ENCODE data around the gene CD99L2. TPM values are rescaled to one million over a fixed set of nuclear protein-coding genes. Genes with fewer than 3 reads are reported as not detected.

CD99L2 gene
- total RNA-seq, 2 donors from 2014 or later: 66.0 to 72.0 TPM

DNA sequence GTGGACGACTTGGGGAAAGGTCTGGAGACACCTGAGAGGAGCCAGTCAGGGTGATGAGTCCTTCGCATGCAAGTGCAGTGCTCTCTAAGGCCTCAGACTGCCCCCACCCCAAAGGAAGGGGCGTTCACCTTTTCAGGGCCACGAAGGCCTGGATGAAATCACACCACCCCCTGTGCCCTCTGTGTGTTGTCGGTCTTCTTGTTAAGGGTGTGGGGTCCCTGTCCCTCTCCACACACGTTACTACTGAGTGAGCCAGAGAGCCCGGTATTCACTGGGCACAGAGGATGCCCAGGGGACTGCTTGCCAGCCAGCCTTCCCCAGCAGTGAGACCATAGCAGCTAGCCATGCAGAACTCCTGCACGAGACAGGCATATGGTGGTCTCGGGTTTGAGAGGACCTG lies 133.2 kb downstream of the CD99L2 start:
- TF ChIP-seq, protein P1, sequence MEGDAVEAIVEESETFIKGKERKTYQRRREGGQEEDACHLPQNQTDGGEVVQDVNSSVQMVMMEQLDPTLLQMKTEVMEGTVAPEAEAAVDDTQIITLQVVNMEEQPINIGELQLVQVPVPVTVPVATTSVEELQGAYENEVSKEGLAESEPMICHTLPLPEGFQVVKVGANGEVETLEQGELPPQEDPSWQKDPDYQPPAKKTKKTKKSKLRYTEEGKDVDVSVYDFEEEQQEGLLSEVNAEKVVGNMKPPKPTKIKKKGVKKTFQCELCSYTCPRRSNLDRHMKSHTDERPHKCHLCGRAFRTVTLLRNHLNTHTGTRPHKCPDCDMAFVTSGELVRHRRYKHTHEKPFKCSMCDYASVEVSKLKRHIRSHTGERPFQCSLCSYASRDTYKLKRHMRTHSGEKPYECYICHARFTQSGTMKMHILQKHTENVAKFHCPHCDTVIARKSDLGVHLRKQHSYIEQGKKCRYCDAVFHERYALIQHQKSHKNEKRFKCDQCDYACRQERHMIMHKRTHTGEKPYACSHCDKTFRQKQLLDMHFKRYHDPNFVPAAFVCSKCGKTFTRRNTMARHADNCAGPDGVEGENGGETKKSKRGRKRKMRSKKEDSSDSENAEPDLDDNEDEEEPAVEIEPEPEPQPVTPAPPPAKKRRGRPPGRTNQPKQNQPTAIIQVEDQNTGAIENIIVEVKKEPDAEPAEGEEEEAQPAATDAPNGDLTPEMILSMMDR (IDR thresholded peaks at IDR 0.05): no peak
- Histone ChIP-seq H3K27ac (no peak overlapping the region), H3K27me3 (no peaks in the 10 kb centered on the region), H3K4me1 (peaks cover 0 to 9% of the 10 kb centered on the region in 2 donors), H3K36me3 (no peaks in the 10 kb centered on the region), H3K9me3 (no peaks in the 10 kb centered on the region), H3K4me3 (no peak overlapping the region)
- no peak for DNase-seq (ENCODE audit: low spot score)

DNA sequence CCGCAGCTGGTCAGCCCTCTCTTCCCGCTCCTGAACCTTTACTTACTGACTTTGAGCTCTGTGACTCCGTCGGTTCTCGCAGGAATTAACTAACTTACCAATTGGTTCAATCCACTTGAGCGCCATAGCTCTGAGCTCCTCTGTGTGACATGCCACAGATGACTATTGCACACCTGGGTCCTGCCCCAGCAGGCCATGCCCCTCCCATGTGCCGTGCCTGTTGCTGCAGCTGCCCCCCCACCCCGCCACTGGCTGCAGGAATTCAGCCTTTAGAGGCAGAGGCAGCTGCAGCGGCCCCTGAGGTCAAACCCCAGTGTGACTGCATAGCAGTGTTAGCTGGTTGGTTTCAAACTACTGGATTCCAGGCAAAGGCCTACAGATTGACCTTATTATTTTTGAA lies 134.7 kb downstream of the CD99L2 start:
- TF ChIP-seq, protein P1 (IDR thresholded peaks at IDR 0.05): no peak
- H3K27ac ChIP-seq: no peak overlapping the region

DNA sequence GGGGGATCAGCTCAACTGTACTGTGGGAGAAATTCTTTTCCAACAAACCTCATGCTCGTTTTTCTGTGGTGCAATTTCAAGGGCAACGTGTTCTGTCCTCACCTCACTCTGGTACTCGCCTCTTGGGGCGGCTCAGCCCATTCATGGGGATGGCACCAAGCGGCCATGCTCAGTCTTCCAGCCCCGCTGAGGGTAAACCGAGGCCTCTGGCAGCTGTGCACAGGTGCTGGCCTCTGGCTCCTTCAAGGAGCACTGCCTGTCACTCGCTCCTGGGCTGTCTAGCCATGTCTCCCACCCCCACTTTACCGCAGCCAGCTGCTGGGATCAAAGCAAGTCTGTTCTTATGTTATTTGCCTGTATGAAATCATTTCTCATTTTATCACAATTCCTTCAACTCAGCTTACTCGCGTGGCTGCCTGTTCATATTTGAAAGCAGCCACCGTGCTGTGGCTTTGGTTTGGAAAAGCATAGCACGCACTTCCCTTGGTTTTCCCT lies 135.1 kb downstream of the CD99L2 start:
- Histone ChIP-seq H3K4me3 (no peak overlapping the region), H3K36me3 (no peaks in the 10 kb centered on the region), H3K9me3 (no peaks in the 10 kb centered on the region), H3K27ac (no peak overlapping the region), H3K4me1 (peaks cover 0 to 9% of the 10 kb centered on the region in 2 donors), H3K27me3 (no peaks in the 10 kb centered on the region)
- TF ChIP-seq, protein P1 (IDR thresholded peaks at IDR 0.05): no peak
- peak; percentile 52 for DNase-seq (ENCODE audit: low spot score)

More for the DNA sequence above, 134.7 kb downstream of the CD99L2 start:
- no peaks in the 10 kb centered on the region for H3K36me3 ChIP-seq
- peak; percentile 46 for DNase-seq (ENCODE audit: low spot score)
- H3K4me3 ChIP-seq: no peak overlapping the region
- no peaks in the 10 kb centered on the region for H3K27me3 ChIP-seq
- H3K4me1 ChIP-seq: peaks cover 0 to 9% of the 10 kb centered on the region in 2 donors
- H3K9me3 ChIP-seq: no peaks in the 10 kb centered on the region

DNA sequence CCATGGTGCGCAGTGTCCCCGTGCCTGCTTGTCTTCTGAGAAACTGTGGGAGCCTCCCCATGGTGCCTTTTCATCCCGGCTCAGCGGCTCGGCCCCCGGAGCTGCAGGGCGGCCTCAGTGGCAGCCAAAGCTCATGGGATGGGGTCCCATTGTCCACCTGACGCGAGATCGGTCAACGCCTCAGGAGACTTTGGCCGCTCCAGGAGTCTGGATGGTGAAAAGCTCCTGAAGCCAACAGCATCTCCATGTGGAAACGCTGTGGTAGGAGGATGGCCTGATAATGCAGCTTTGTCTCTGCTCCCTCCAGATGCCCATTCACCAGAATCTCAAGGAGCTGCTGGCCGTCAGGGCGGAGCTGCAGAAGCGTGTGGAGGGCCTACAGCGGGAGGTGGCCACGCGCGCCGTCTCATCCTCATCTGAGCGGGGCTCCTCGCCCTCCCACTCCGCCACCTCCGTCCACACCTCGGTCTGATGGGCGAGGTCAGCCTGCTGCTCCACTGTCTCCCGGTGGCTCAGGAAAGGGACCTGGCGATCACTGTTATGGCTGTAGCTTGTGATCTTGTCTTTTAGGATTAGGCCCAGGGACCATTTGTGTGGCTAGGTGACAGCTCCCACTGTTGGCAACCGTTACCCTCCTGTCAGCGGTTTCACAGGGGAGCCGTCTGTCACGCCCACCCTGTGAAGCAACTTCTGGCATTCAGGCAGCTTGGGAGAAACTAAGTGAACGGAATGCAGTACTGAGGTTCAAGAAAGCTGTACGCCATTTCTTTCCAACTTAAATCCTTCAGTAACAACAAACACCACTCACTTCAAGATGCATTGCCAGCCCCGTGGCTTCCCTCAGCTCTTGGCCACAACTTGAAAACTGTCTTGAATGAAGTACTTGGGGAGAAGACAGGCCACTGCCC lies 136.0 kb downstream of the CD99L2 start:
- peaks cover 0 to 6% of the 10 kb centered on the region in 2 donors for H3K4me1 ChIP-seq
- peak; percentile 53 for DNase-seq (ENCODE audit: low spot score)
- H3K27me3 ChIP-seq: no peaks in the 10 kb centered on the region
- no peaks in the 10 kb centered on the region for H3K36me3 ChIP-seq
- no peaks in the 10 kb centered on the region for H3K9me3 ChIP-seq
- no peak overlapping the region for H3K4me3 ChIP-seq
- TF ChIP-seq, protein P1 (IDR thresholded peaks at IDR 0.05): no peak
- H3K27ac ChIP-seq: no peak overlapping the region

DNA sequence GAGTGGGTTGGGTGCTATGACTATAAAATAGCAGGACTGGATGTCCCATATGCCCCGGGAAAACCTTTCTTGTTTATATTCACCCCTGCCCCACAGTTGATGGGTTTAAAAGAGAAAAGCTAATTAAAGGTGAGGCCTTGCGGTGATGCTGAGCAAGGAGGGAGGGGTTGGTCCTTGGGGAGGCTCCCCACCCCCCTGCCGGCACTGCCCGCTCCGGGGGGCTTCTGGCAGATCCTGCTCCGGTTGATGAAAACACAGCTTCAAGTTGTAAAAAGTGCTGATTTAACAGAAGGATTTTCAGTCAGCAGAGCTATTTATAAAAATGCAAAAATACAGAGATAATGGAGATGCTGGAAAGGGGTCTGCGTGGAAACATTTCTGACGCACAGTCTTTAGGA lies 136.7 kb downstream of the CD99L2 start:
- Histone ChIP-seq H3K9me3 (no peaks in the 10 kb centered on the region), H3K4me3 (no peak overlapping the region), H3K4me1 (no peaks in the 10 kb centered on the region), H3K36me3 (no peaks in the 10 kb centered on the region), H3K27ac (no peak overlapping the region), H3K27me3 (no peaks in the 10 kb centered on the region)
- TF ChIP-seq, protein P1 (IDR thresholded peaks at IDR 0.05): no peak
- DNase-seq (ENCODE audit: low spot score): no peak
